ENCODE results near the gene PPP4R1. TPM values are rescaled to one million over a fixed set of nuclear protein-coding genes. Genes with fewer than 3 reads are reported as not detected.

Gene PPP4R1
- total RNA-seq, 1 donor from 2014 or later, result 114 TPM

GRCh38 chr18:9508446-9509025 lies 105.8 kb downstream of the PPP4R1 start:
- no peak for DNase-seq
- no peak overlapping the region for H3K27ac ChIP-seq
- ATAC-seq, result no peak
- intact Hi-C loops (cut with DNase I), result no loop called here
- peaks cover 7% of the 10 kb centered on the region for H3K36me3 ChIP-seq
- H3K4me3 ChIP-seq, result no peak overlapping the region
- TF ChIP-seq, protein P1, sequence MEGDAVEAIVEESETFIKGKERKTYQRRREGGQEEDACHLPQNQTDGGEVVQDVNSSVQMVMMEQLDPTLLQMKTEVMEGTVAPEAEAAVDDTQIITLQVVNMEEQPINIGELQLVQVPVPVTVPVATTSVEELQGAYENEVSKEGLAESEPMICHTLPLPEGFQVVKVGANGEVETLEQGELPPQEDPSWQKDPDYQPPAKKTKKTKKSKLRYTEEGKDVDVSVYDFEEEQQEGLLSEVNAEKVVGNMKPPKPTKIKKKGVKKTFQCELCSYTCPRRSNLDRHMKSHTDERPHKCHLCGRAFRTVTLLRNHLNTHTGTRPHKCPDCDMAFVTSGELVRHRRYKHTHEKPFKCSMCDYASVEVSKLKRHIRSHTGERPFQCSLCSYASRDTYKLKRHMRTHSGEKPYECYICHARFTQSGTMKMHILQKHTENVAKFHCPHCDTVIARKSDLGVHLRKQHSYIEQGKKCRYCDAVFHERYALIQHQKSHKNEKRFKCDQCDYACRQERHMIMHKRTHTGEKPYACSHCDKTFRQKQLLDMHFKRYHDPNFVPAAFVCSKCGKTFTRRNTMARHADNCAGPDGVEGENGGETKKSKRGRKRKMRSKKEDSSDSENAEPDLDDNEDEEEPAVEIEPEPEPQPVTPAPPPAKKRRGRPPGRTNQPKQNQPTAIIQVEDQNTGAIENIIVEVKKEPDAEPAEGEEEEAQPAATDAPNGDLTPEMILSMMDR (IDR thresholded peaks at IDR 0.05), result no peak
- no peaks in the 10 kb centered on the region for H3K9me3 ChIP-seq
- H3K4me1 ChIP-seq, result no peaks in the 10 kb centered on the region
- no peaks in the 10 kb centered on the region for H3K27me3 ChIP-seq (ENCODE audit: low read depth)

DNA sequence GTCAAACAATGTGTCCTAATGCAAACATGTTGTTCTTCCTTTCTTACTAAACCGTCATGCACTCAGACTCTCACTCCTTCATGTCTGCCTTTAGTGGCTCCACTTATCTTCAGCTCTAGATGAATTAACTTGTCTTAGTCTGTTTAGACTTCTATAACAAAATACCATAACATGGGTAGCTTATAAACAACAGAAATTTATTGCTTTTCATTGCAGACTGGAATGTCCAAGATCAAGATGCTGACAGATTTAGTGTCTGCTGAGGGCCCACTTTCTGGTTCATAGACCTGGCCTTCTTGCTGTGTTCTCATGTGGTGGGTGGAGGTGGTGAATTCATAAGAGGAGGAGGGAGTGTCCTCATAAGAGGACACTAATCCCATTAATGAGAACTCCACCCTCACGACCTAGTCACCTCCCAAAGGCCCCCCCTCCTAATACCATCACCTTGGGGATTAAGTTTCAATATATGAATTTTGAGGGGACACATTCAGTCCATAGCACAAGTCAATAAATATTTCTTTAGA lies 106.7 kb downstream of the PPP4R1 start:
- intact Hi-C loops (cut with DNase I), result no loop called here
- TF ChIP-seq, protein P1 (IDR thresholded peaks at IDR 0.05), result no peak
- ATAC-seq, result no peak

GRCh38 chr18:9506046-9506792 lies 108.1 kb downstream of the PPP4R1 start:
- no peak for ATAC-seq

More for the DNA sequence above, 106.7 kb downstream of the PPP4R1 start:
- Histone ChIP-seq H3K27me3 (ENCODE audit: low read depth) (no peaks in the 10 kb centered on the region), H3K9me3 (peaks cover 4% of the 10 kb centered on the region), H3K36me3 (no peaks in the 10 kb centered on the region), H3K4me1 (no peaks in the 10 kb centered on the region), H3K27ac (no peak overlapping the region), H3K4me3 (no peak overlapping the region)
- DNase-seq, result no peak

More at GRCh38 chr18:9506046-9506792, 108.1 kb downstream of the PPP4R1 start:
- Histone ChIP-seq H3K4me3 (no peak overlapping the region), H3K4me1 (no peaks in the 10 kb centered on the region), H3K27ac (no peak overlapping the region), H3K27me3 (ENCODE audit: low read depth) (no peaks in the 10 kb centered on the region), H3K9me3 (peaks cover 7% of the 10 kb centered on the region), H3K36me3 (no peaks in the 10 kb centered on the region)
- intact Hi-C loops (cut with DNase I), result no loop called here
- no peak for DNase-seq
- TF ChIP-seq, protein P1 (IDR thresholded peaks at IDR 0.05), result no peak

Other genes starting within 250 kb of the PPP4R1 start
- 58.1 TPM for gene RALBP1, start 139.0 kb downstream of the PPP4R1 start, total RNA-seq
- gene RAB31, start 93.7 kb upstream of the PPP4R1 start, total RNA-seq, result 110 TPM